Measurements from ENCODE around the gene SPOUT1. TPM values are rescaled to one million over a fixed set of nuclear protein-coding genes. Genes with fewer than 3 reads are reported as not detected.
"Not testable (repeated sequence)": the region's sequence is repeated elsewhere in the genome, so short reads cannot be mapped to it uniquely, and the experiment has no call there.

The SPOUT1 gene
- total and polyA plus RNA-seq, 2 donors (not counting 1 experiment from before 2014, with no cell fraction given): 7.4 to 9.0 TPM

- H3K27ac ChIP-seq (ENCODE audit: insufficient read depth, low read length): no peak overlapping the region
These were observed 31.9 kb upstream of the SPOUT1 start for GRCh38 chr9:128861501-128861900.

GRCh38 chr9:128860937-128861336 is 31.3 kb upstream of the SPOUT1 start:
- Histone ChIP-seq H4K20me1 (ENCODE audit: control insufficient read depth, extremely low read depth, insufficient read depth, low read length) (no peaks in the 10 kb centered on the region), H2AFZ (ENCODE audit: low read length) (no peak overlapping the region), H3K9ac (ENCODE audit: insufficient read depth, low read length) (no peak overlapping the region), H3K27me3 (ENCODE audit: control insufficient read depth, insufficient read depth, low read length) (no peaks in the 10 kb centered on the region), H3K27ac (ENCODE audit: insufficient read depth, low read length) (no peak overlapping the region), H3K9me3 (ENCODE audit: control insufficient read depth, insufficient read depth, low read depth, low read length) (no peaks in the 10 kb centered on the region), H3K4me1 (ENCODE audit: control insufficient read depth, extremely low read depth, insufficient read depth, low read length) (no peaks in the 10 kb centered on the region), H3K4me3 (replicated peaks in 1 of 4; ENCODE audit: control extremely low read depth in 1 of 4, insufficient read depth in 1 of 4, low read depth in 3 of 4, low read length in 4 of 4) (no peak overlapping the region), H3K4me2 (ENCODE audit: extremely low read depth, insufficient read depth, low read length) (no peak overlapping the region), H3K36me3 (ENCODE audit: control insufficient read depth, insufficient read depth, low read length) (no peaks in the 10 kb centered on the region), H3K79me2 (ENCODE audit: control insufficient read depth, insufficient read depth, low read length) (no peaks in the 10 kb centered on the region)
- TF ChIP-seq EZH2 (IDR thresholded peaks at IDR 0.05; ENCODE audit: low read length, missing control alignments): no peak
- DNase-seq (ENCODE audit: low read depth in 2 of 2): no peak

More at GRCh38 chr9:128861501-128861900, 31.9 kb upstream of the SPOUT1 start:
- Histone ChIP-seq H3K27me3 (ENCODE audit: control insufficient read depth, insufficient read depth, low read length) (no peaks in the 10 kb centered on the region), H3K4me1 (ENCODE audit: control insufficient read depth, extremely low read depth, insufficient read depth, low read length) (no peaks in the 10 kb centered on the region), H3K79me2 (ENCODE audit: control insufficient read depth, insufficient read depth, low read length) (no peaks in the 10 kb centered on the region), H2AFZ (ENCODE audit: low read length) (no peak overlapping the region), H3K9me3 (ENCODE audit: control insufficient read depth, insufficient read depth, low read depth, low read length) (no peaks in the 10 kb centered on the region), H4K20me1 (ENCODE audit: control insufficient read depth, extremely low read depth, insufficient read depth, low read length) (no peaks in the 10 kb centered on the region), H3K9ac (ENCODE audit: insufficient read depth, low read length) (no peak overlapping the region), H3K36me3 (ENCODE audit: control insufficient read depth, insufficient read depth, low read length) (no peaks in the 10 kb centered on the region), H3K4me3 (replicated peaks in 1 of 4; ENCODE audit: control extremely low read depth in 1 of 4, insufficient read depth in 1 of 4, low read depth in 3 of 4, low read length in 4 of 4) (no peak overlapping the region), H3K4me2 (ENCODE audit: extremely low read depth, insufficient read depth, low read length) (no peak overlapping the region)
- TF ChIP-seq CTCF (conservative IDR thresholded peaks at IDR 0.05 in 1 of 2, IDR thresholded peaks at IDR 0.05 in 1 of 2; ENCODE audit: low read depth in 1 of 2, low read length in 2 of 2): no peak
- no peak for TF ChIP-seq EZH2 (IDR thresholded peaks at IDR 0.05; ENCODE audit: low read length, missing control alignments)
- DNase-seq (ENCODE audit: low read depth in 2 of 2): no peak

GRCh38 chr9:128858476-128858875 is 28.9 kb upstream of the SPOUT1 start:
- not testable (repeated sequence) for H3K4me2 ChIP-seq (ENCODE audit: extremely low read depth, insufficient read depth, low read length); H3K4me3 ChIP-seq (replicated peaks in 1 of 4; ENCODE audit: control extremely low read depth in 1 of 4, insufficient read depth in 1 of 4, low read depth in 3 of 4, low read length in 4 of 4); H3K27me3 ChIP-seq (ENCODE audit: control insufficient read depth, insufficient read depth, low read length); H3K9ac ChIP-seq (ENCODE audit: insufficient read depth, low read length); H2AFZ ChIP-seq (ENCODE audit: low read length); H3K4me1 ChIP-seq (ENCODE audit: control insufficient read depth, extremely low read depth, insufficient read depth, low read length); DNase-seq (ENCODE audit: low read depth in 2 of 2); H3K79me2 ChIP-seq (ENCODE audit: control insufficient read depth, insufficient read depth, low read length); H3K36me3 ChIP-seq (ENCODE audit: control insufficient read depth, insufficient read depth, low read length); H4K20me1 ChIP-seq (ENCODE audit: control insufficient read depth, extremely low read depth, insufficient read depth, low read length); H3K27ac ChIP-seq (ENCODE audit: insufficient read depth, low read length); H3K9me3 ChIP-seq (ENCODE audit: control insufficient read depth, insufficient read depth, low read depth, low read length)

GRCh38 chr9:128854454-128854853 is 24.9 kb upstream of the SPOUT1 start:
- not testable (repeated sequence) for H3K36me3 ChIP-seq (ENCODE audit: control insufficient read depth, insufficient read depth, low read length); H3K27me3 ChIP-seq (ENCODE audit: control insufficient read depth, insufficient read depth, low read length)

GRCh38 chr9:128852646-128853045 is 23.1 kb upstream of the SPOUT1 start:
- H3K4me2 ChIP-seq (ENCODE audit: extremely low read depth, insufficient read depth, low read length); H3K9me3 ChIP-seq (ENCODE audit: control insufficient read depth, insufficient read depth, low read depth, low read length); H3K4me3 ChIP-seq (replicated peaks in 1 of 4; ENCODE audit: control extremely low read depth in 1 of 4, insufficient read depth in 1 of 4, low read depth in 3 of 4, low read length in 4 of 4); H4K20me1 ChIP-seq (ENCODE audit: control insufficient read depth, extremely low read depth, insufficient read depth, low read length); H2AFZ ChIP-seq (ENCODE audit: low read length); DNase-seq (ENCODE audit: low read depth in 2 of 2); H3K9ac ChIP-seq (ENCODE audit: insufficient read depth, low read length); H3K4me1 ChIP-seq (ENCODE audit: control insufficient read depth, extremely low read depth, insufficient read depth, low read length); H3K36me3 ChIP-seq (ENCODE audit: control insufficient read depth, insufficient read depth, low read length); H3K27ac ChIP-seq (ENCODE audit: insufficient read depth, low read length); H3K79me2 ChIP-seq (ENCODE audit: control insufficient read depth, insufficient read depth, low read length); H3K27me3 ChIP-seq (ENCODE audit: control insufficient read depth, insufficient read depth, low read length): not testable (repeated sequence)

More at GRCh38 chr9:128854454-128854853, 24.9 kb upstream of the SPOUT1 start:
- H2AFZ ChIP-seq (ENCODE audit: low read length); H3K4me1 ChIP-seq (ENCODE audit: control insufficient read depth, extremely low read depth, insufficient read depth, low read length); H3K27ac ChIP-seq (ENCODE audit: insufficient read depth, low read length); H3K9ac ChIP-seq (ENCODE audit: insufficient read depth, low read length); DNase-seq (ENCODE audit: low read depth in 2 of 2); H4K20me1 ChIP-seq (ENCODE audit: control insufficient read depth, extremely low read depth, insufficient read depth, low read length); H3K79me2 ChIP-seq (ENCODE audit: control insufficient read depth, insufficient read depth, low read length); H3K4me3 ChIP-seq (replicated peaks in 1 of 4; ENCODE audit: control extremely low read depth in 1 of 4, insufficient read depth in 1 of 4, low read depth in 3 of 4, low read length in 4 of 4); H3K9me3 ChIP-seq (ENCODE audit: control insufficient read depth, insufficient read depth, low read depth, low read length); H3K4me2 ChIP-seq (ENCODE audit: extremely low read depth, insufficient read depth, low read length): not testable (repeated sequence)

Data from fibroblast of lung (primary cell).